ENCODE data around the gene NANS. TPM values are rescaled to one million over a fixed set of nuclear protein-coding genes. Genes with fewer than 3 reads are reported as not detected.

The NANS gene
- total and polyA plus RNA-seq, 2 of the 13 experiments (the other 11 are each of a cell fraction or from before 2014, with no cell fraction given), result 86.9 to 203 TPM

DNA sequence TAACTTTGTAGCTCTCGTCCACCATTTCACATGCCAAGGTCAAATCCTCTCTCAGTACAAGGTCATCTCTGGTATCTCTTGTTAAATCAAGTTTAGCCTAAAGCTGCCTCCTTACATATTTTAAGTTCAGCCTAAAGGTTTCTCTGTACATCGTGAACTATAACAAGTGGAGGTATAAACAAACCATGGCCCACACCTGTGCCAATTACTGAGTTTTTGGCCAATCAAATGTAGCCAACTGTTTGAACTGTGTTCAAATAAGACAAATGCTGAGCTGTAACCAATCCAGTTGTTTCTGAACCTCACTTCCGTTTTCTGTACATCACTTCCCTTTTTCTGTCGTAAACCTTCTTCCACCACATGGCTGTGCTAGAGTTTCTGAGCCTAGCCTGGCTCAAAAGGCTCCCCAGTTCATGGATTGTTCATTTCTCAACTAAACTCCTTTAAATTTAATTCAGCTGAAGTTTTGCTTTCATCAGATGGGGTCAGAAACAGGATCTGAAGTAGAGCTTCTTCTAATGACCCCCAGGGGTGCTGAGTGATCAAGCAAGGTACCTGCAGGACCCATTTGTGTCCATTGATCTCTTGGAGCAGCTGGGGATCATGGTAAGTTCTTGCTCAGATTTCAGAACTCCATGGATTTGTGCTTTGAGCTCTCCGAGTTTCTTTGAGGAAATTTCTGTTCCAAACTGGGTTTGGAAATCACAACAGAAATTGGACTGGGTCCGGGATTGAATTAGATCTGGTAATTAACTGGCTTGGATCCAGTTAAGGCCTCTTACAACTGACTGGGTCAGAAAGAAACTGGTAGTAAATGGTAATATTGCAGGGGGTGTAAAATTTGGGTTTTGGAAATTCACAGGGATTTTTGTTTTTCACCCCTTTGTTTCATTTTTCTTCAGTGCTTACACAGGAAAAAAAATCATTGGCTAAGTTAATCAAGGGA is 11.0 kb upstream of the NANS start (continued):
- TF ChIP-seq, protein P1, sequence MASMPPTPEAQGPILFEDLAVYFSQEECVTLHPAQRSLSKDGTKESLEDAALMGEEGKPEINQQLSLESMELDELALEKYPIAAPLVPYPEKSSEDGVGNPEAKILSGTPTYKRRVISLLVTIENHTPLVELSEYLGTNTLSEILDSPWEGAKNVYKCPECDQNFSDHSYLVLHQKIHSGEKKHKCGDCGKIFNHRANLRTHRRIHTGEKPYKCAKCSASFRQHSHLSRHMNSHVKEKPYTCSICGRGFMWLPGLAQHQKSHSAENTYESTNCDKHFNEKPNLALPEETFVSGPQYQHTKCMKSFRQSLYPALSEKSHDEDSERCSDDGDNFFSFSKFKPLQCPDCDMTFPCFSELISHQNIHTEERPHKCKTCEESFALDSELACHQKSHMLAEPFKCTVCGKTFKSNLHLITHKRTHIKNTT (CRISPR knock-in tag; IDR thresholded peaks at IDR 0.05), result no peak
- 0 out of 2 replicates have a peak, but pooled peaks have one; percentile 52 for TF ChIP-seq YEATS4 (CRISPR knock-in tag; IDR thresholded peaks at IDR 0.05; ENCODE audit: borderline replicate concordance)
- TF ChIP-seq ZNF883 (CRISPR knock-in tag; IDR thresholded peaks at IDR 0.05; ENCODE audit: not compliant biosample characterization), result no peak
- TF ChIP-seq, protein P2, sequence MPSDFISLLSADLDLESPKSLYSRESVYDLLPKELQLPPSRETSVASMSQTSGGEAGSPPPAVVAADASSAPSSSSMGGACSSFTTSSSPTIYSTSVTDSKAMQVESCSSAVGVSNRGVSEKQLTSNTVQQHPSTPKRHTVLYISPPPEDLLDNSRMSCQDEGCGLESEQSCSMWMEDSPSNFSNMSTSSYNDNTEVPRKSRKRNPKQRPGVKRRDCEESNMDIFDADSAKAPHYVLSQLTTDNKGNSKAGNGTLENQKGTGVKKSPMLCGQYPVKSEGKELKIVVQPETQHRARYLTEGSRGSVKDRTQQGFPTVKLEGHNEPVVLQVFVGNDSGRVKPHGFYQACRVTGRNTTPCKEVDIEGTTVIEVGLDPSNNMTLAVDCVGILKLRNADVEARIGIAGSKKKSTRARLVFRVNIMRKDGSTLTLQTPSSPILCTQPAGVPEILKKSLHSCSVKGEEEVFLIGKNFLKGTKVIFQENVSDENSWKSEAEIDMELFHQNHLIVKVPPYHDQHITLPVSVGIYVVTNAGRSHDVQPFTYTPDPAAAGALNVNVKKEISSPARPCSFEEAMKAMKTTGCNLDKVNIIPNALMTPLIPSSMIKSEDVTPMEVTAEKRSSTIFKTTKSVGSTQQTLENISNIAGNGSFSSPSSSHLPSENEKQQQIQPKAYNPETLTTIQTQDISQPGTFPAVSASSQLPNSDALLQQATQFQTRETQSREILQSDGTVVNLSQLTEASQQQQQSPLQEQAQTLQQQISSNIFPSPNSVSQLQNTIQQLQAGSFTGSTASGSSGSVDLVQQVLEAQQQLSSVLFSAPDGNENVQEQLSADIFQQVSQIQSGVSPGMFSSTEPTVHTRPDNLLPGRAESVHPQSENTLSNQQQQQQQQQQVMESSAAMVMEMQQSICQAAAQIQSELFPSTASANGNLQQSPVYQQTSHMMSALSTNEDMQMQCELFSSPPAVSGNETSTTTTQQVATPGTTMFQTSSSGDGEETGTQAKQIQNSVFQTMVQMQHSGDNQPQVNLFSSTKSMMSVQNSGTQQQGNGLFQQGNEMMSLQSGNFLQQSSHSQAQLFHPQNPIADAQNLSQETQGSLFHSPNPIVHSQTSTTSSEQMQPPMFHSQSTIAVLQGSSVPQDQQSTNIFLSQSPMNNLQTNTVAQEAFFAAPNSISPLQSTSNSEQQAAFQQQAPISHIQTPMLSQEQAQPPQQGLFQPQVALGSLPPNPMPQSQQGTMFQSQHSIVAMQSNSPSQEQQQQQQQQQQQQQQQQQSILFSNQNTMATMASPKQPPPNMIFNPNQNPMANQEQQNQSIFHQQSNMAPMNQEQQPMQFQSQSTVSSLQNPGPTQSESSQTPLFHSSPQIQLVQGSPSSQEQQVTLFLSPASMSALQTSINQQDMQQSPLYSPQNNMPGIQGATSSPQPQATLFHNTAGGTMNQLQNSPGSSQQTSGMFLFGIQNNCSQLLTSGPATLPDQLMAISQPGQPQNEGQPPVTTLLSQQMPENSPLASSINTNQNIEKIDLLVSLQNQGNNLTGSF (CRISPR knock-in tag; IDR thresholded peaks at IDR 0.05), result no peak
- no peak for TF ChIP-seq MIXL1 (CRISPR knock-in tag; IDR thresholded peaks at IDR 0.05)
- TF ChIP-seq RCOR2 (CRISPR knock-in tag; IDR thresholded peaks at IDR 0.05), result no peak
- TF ChIP-seq ZC3H4 (CRISPR knock-in tag; IDR thresholded peaks at IDR 0.05; ENCODE audit: borderline replicate concordance), result no peak
- no peak for TF ChIP-seq ISX (CRISPR knock-in tag; conservative IDR thresholded peaks at IDR 0.05)
- TF ChIP-seq ELF4 (CRISPR knock-in tag; IDR thresholded peaks at IDR 0.05; ENCODE audit: borderline replicate concordance), result no peak
- peak; percentile 67 for TF ChIP-seq CREB1 (IDR thresholded peaks at IDR 0.05)
- TF ChIP-seq CREB1 (CRISPR knock-in tag; IDR thresholded peaks at IDR 0.05), result peak; percentile 26; the same call in 1 of the 2 replicates
- no peak for TF ChIP-seq PITX1 (CRISPR knock-in tag; IDR thresholded peaks at IDR 0.05)
- peak; percentile 80 for TF ChIP-seq GATAD1 (CRISPR knock-in tag; IDR thresholded peaks at IDR 0.05)
- no peak for TF ChIP-seq SSRP1 (CRISPR knock-in tag; IDR thresholded peaks at IDR 0.05)
- TF ChIP-seq ZNF431 (CRISPR knock-in tag; IDR thresholded peaks at IDR 0.05; ENCODE audit: borderline replicate concordance, low read depth), result no peak
- no peak for TF ChIP-seq PTBP1 (IDR thresholded peaks at IDR 0.05; ENCODE audit: low read depth, low read length, poor library complexity, severe bottlenecking)
- TF ChIP-seq DMAP1 (CRISPR knock-in tag; IDR thresholded peaks at IDR 0.05), result peak; percentile 72
- TF ChIP-seq ZNF619 (CRISPR knock-in tag; IDR thresholded peaks at IDR 0.05), result no peak
- no peak for TF ChIP-seq ATRX (CRISPR knock-in tag; IDR thresholded peaks at IDR 0.05; ENCODE audit: borderline replicate concordance)
- TF ChIP-seq SETDB1 (CRISPR knock-in tag; IDR thresholded peaks at IDR 0.05; ENCODE audit: borderline replicate concordance), result no peak
- TF ChIP-seq NKX3-1 (CRISPR knock-in tag; IDR thresholded peaks at IDR 0.05), result no peak
- TF ChIP-seq NFKB2 (CRISPR knock-in tag; IDR thresholded peaks at IDR 0.05; ENCODE audit: borderline replicate concordance), result no peak

All from HepG2 (cell line).